HEK293 (cell line): ENCODE measurements around the gene USP5.

Source experiments
- CTCF ChIP-seq: fragments of 450-650 bp; formaldehyde crosslinking; IDR thresholded peaks from 2 replicates; pipeline ENCODE4 v1.5.1; 2016; ENCODE audit warnings: missing biosample characterization, missing genetic modification characterization
- ZNF121 ChIP-seq: fragments of 450-650 bp; formaldehyde crosslinking; IDR thresholded peaks from 2 replicates; pipeline ENCODE4 v1.5.1; 2016; ENCODE audit warnings: missing biosample characterization, missing genetic modification characterization
- ZNF280C ChIP-seq: fragments of 450-650 bp; formaldehyde crosslinking; IDR thresholded peaks from 2 replicates; pipeline ENCODE4 v1.5.1; 2016; ENCODE audit warnings: missing biosample characterization, missing genetic modification characterization
- ZNF335 ChIP-seq: fragments of 450-650 bp; formaldehyde crosslinking; conservative IDR thresholded peaks from 2 replicates; pipeline ENCODE4 v1.5.1; 2016; ENCODE audit warnings: missing biosample characterization, missing genetic modification characterization
- ZNF391 ChIP-seq: fragments of 450-650 bp; formaldehyde crosslinking; IDR thresholded peaks from 2 replicates; pipeline ENCODE4 v1.5.1; 2016; ENCODE audit warnings: low read depth, missing biosample characterization, missing genetic modification characterization, borderline replicate concordance
- ZNF530 ChIP-seq: fragments of 450-650 bp; formaldehyde crosslinking; IDR thresholded peaks from 2 replicates; pipeline ENCODE4 v1.5.1; 2016; ENCODE audit warnings: low read depth, missing biosample characterization, missing genetic modification characterization
- ZNF561 ChIP-seq: fragments of 450-650 bp; IDR thresholded peaks from 2 replicates; pipeline ENCODE4 v1.5.1; 2018; ENCODE audit warnings: missing biosample characterization, missing genetic modification characterization, borderline replicate concordance
- ZNF626 ChIP-seq: fragments of 450-650 bp; sonication (Bioruptor Pico); formaldehyde crosslinking; IDR thresholded peaks from 2 replicates; pipeline ENCODE4 v1.5.1; 2018; ENCODE audit warnings: missing biosample characterization, missing genetic modification characterization, inconsistent platforms
- ZNF670 ChIP-seq: fragments of 450-650 bp; formaldehyde crosslinking; IDR thresholded peaks from 2 replicates; pipeline ENCODE4 v1.5.1; 2016; ENCODE audit warnings: missing biosample characterization, missing genetic modification characterization, low read depth
- TF ChIP-seq, protein P1 (sequence below): fragments of 450-650 bp; formaldehyde crosslinking; IDR thresholded peaks from 2 replicates; pipeline ENCODE4 v1.5.1; 2017; ENCODE audit warnings: missing biosample characterization, missing genetic modification characterization
- TF ChIP-seq, protein P2 (sequence below): fragments of 450-650 bp; formaldehyde crosslinking; IDR thresholded peaks from 2 replicates; pipeline ENCODE4 v1.5.1; 2016; ENCODE audit warnings: missing biosample characterization, missing genetic modification characterization
- TF ChIP-seq, protein P3 (sequence below): fragments of 450-650 bp; formaldehyde crosslinking; IDR thresholded peaks from 2 replicates; pipeline ENCODE4 v1.5.1; 2016; ENCODE audit warnings: missing biosample characterization, missing genetic modification characterization, borderline replicate concordance

GRCh38 chr12:6891646-6892001 is 39.7 kb downstream of the USP5 start:
- TF ChIP-seq ZNF530 (tag by site-specific recombination) = no peak
- no peak for TF ChIP-seq ZNF561 (tag by site-specific recombination)
- no peak for TF ChIP-seq ZNF335
- TF ChIP-seq CTCF (tag by site-specific recombination) = no peak
- no peak for TF ChIP-seq ZNF626 (tag by site-specific recombination)
- TF ChIP-seq ZNF121 (tag by site-specific recombination) = no peak
- TF ChIP-seq, protein P1, sequence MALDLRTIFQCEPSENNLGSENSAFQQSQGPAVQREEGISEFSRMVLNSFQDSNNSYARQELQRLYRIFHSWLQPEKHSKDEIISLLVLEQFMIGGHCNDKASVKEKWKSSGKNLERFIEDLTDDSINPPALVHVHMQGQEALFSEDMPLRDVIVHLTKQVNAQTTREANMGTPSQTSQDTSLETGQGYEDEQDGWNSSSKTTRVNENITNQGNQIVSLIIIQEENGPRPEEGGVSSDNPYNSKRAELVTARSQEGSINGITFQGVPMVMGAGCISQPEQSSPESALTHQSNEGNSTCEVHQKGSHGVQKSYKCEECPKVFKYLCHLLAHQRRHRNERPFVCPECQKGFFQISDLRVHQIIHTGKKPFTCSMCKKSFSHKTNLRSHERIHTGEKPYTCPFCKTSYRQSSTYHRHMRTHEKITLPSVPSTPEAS (tag by site-specific recombination) = no peak
- TF ChIP-seq ZNF280C (tag by site-specific recombination) = no peak
- no peak for TF ChIP-seq ZNF670 (tag by site-specific recombination)
- no peak for TF ChIP-seq ZNF391 (tag by site-specific recombination)
- TF ChIP-seq, protein P2, sequence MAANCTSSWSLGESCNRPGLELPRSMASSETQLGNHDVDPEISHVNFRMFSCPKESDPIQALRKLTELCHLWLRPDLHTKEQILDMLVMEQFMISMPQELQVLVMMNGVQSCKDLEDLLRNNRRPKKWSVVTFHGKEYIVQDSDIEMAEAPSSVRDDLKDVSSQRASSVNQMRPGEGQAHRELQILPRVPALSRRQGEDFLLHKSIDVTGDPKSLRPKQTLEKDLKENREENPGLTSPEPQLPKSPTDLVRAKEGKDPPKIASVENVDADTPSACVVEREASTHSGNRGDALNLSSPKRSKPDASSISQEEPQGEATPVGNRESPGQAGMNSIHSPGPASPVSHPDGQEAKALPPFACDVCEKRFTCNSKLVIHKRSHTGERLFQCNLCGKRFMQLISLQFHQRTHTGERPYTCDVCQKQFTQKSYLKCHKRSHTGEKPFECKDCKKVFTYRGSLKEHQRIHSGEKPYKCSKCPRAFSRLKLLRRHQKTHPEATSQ (tag by site-specific recombination) = no peak
- TF ChIP-seq, protein P3, sequence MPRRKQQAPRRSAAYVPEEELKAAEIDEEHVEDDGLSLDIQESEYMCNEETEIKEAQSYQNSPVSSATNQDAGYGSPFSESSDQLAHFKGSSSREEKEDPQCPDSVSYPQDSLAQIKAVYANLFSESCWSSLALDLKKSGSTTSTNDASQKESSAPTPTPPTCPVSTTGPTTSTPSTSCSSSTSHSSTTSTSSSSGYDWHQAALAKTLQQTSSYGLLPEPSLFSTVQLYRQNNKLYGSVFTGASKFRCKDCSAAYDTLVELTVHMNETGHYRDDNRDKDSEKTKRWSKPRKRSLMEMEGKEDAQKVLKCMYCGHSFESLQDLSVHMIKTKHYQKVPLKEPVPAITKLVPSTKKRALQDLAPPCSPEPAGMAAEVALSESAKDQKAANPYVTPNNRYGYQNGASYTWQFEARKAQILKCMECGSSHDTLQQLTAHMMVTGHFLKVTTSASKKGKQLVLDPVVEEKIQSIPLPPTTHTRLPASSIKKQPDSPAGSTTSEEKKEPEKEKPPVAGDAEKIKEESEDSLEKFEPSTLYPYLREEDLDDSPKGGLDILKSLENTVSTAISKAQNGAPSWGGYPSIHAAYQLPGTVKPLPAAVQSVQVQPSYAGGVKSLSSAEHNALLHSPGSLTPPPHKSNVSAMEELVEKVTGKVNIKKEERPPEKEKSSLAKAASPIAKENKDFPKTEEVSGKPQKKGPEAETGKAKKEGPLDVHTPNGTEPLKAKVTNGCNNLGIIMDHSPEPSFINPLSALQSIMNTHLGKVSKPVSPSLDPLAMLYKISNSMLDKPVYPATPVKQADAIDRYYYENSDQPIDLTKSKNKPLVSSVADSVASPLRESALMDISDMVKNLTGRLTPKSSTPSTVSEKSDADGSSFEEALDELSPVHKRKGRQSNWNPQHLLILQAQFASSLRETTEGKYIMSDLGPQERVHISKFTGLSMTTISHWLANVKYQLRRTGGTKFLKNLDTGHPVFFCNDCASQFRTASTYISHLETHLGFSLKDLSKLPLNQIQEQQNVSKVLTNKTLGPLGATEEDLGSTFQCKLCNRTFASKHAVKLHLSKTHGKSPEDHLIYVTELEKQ = no peak
